Colonic mucosa (tissue), 4 donors: ENCODE data around the gene MXD3. TPM values are rescaled to one million over a fixed set of nuclear protein-coding genes. Genes with fewer than 3 reads are reported as not detected.

Source experiments
- DNase-seq: peaks from one replicate; pipeline ENCODE4 v3.0.0-alpha.2; 2020
- H3K27ac ChIP-seq: fragments of 200-600 bp; one replicate; pipeline ENCODE4 v1.8.0; 2021
- H3K27me3 ChIP-seq: fragments of 200-600 bp; one replicate; pipeline ENCODE4 v1.8.0; 2021
- H3K36me3 ChIP-seq: fragments of 200-600 bp; one replicate; pipeline ENCODE4 v1.8.0; 2021
- H3K4me1 ChIP-seq: fragments of 200-600 bp; one replicate; pipeline ENCODE4 v1.8.0; 2021; ENCODE audit warnings: mild to moderate bottlenecking
- H3K4me3 ChIP-seq: fragments of 200-600 bp; one replicate; pipeline ENCODE4 v1.8.0; 2021
- H3K9ac ChIP-seq, 2 donors: one replicate each; pipeline ENCODE4 v1.7.0; 2013; ENCODE audit warnings: control low read depth in 2 of 2, low read depth in 2 of 2, low read length in 2 of 2
- H3K9me3 ChIP-seq: fragments of 200-600 bp; one replicate; pipeline ENCODE4 v1.8.0; 2021
- intact Hi-C: fragments of 100-400 bp; cut with DNase I; formaldehyde crosslinking; loops from one replicate; pipeline ENCODE4 v1.14.1; 2022
- total RNA-seq, 2 donors: library from RNA; stranded (reverse); fragmentation: NEBNext Ultra II Directional in 1 of 2; extraction: Animal tissue kit (Norgen Biotek cat#: 25700) in 1 of 2; gene quantifications; one replicate each; pipeline ENCODE4 v1.2.1, GENCODE V29; 2021
- TF ChIP-seq, protein P1 (sequence below): fragments of 200-600 bp; IDR thresholded peaks from one replicate; pipeline ENCODE4 v1.8.0; 2022; ENCODE audit warnings: antibody characterized with exemption, mild to moderate bottlenecking
- donor health status: healthy.
- donor health status: DM: no; HTN: no; CAD: no.
- donor health status: DM: no; HTN: no; CAD: no.

Gene MXD3
- total RNA-seq, 2 donors from 2014 or later = 9.3 to 36.4 TPM

DNA sequence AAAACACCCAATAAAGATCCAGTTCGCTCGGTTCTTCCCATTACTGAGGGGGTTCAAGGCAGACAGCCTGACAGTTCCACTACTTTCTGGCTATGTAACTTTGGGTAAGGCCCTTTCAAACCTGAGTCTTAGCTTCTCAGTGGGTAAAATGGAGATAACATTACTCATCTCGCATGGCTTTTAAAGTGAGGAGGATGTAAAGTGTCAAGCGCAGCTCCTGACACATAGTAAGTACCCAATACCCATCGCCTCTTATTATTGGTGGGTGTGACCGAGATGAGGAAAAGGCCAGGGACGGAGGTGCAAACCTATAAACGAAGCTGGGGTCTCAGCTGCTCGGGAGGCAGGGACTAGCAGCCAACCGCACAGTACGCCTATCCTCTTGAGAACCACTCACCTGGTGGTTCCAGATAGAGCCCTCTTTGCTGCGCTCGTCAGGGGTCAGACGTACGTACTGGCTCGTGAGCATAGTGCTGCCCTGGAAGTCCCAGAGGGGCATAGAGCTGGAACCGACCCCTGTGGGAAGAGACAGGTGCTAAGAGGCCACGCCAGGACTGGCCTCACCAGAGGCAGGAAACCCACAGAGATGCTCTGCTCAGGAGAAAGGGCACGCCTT is 39.2 kb upstream of the MXD3 start:
- Histone ChIP-seq H3K27ac (peak overlapping the region; percentile 94), H3K27me3 (no peaks in the 10 kb centered on the region), H3K9ac (peak overlapping the region; percentile 74 to 93), H3K4me1 (peaks cover 10% of the 10 kb centered on the region), H3K36me3 (no peaks in the 10 kb centered on the region), H3K4me3 (peak overlapping the region; percentile 87), H3K9me3 (no peaks in the 10 kb centered on the region)
- DNase-seq = no peak
- intact Hi-C loops = no loop called here
- TF ChIP-seq, protein P1, sequence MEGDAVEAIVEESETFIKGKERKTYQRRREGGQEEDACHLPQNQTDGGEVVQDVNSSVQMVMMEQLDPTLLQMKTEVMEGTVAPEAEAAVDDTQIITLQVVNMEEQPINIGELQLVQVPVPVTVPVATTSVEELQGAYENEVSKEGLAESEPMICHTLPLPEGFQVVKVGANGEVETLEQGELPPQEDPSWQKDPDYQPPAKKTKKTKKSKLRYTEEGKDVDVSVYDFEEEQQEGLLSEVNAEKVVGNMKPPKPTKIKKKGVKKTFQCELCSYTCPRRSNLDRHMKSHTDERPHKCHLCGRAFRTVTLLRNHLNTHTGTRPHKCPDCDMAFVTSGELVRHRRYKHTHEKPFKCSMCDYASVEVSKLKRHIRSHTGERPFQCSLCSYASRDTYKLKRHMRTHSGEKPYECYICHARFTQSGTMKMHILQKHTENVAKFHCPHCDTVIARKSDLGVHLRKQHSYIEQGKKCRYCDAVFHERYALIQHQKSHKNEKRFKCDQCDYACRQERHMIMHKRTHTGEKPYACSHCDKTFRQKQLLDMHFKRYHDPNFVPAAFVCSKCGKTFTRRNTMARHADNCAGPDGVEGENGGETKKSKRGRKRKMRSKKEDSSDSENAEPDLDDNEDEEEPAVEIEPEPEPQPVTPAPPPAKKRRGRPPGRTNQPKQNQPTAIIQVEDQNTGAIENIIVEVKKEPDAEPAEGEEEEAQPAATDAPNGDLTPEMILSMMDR = no peak

DNA sequence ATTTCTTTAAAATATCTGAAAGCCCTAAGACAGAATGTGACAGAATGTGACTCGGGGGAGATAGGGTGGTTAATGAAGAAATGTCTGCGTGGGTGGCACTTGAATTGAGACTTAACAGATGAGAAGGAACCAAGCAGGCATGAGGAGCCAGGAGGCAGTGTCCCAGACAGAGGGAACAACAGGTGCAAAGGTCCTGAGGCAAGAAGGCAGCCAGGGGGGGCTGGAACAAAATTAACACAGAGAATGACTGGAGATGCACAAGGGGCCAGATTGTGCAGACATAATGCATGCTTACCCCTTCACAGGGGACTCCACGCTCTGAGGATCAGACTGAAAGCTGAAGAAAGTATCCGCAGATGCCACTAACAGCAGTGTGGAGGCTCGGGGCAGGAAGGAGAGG is 38.1 kb upstream of the MXD3 start:
- DNase-seq = no peak
- intact Hi-C loops = no loop called here
- Histone ChIP-seq H3K27ac (no peak overlapping the region), H3K36me3 (no peaks in the 10 kb centered on the region), H3K9ac (no peak overlapping the region), H3K9me3 (no peaks in the 10 kb centered on the region), H3K4me1 (peaks cover 10% of the 10 kb centered on the region), H3K27me3 (no peaks in the 10 kb centered on the region), H3K4me3 (no peak overlapping the region)
- TF ChIP-seq, protein P1 = no peak

DNA sequence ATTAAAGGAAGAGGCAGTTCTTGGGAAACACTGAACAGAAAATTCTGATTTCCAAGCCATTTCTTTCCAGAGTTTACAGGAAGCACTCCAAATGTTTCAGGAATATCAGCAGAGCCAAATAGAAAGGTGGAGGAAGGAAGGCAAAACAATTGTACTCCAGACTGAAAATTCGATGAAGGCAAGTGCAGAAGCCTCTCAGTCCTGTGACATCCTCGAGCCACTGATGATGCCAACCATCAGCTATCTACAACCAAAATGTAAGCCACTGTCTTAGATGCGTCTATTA is 37.6 kb upstream of the MXD3 start:
- Histone ChIP-seq H3K9me3 (no peaks in the 10 kb centered on the region), H3K4me3 (no peak overlapping the region), H3K9ac (no peak overlapping the region), H3K27ac (no peak overlapping the region), H3K36me3 (no peaks in the 10 kb centered on the region), H3K27me3 (no peaks in the 10 kb centered on the region), H3K4me1 (peaks cover 10% of the 10 kb centered on the region)
- no peak for DNase-seq
- TF ChIP-seq, protein P1 = no peak
- intact Hi-C loops = no loop called here

DNA sequence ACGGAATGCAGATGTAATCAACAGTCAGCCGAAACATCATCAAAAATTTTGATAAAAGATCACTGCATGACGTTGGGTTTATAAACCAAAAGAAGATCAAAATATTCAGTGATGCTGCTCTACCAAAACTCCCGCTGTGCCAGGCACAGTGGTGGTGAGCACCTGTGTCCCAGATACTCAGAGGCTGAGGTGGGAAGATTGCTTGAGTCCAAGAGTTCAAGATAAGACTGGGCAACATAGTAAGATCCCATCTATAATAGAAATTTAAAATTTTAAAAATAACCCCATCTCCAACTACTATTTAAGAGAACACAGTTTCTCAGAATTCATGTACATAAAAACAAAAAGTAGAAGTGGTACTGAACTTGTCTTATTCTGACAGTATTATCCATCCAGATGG is 36.0 kb upstream of the MXD3 start:
- Histone ChIP-seq H3K4me3 (no peak overlapping the region), H3K27ac (no peak overlapping the region), H3K4me1 (peaks cover 10% of the 10 kb centered on the region), H3K27me3 (no peaks in the 10 kb centered on the region), H3K9me3 (no peaks in the 10 kb centered on the region), H3K9ac (no peak overlapping the region), H3K36me3 (no peaks in the 10 kb centered on the region)
- intact Hi-C loops = no loop called here
- TF ChIP-seq, protein P1 = no peak
- DNase-seq = no peak

DNA sequence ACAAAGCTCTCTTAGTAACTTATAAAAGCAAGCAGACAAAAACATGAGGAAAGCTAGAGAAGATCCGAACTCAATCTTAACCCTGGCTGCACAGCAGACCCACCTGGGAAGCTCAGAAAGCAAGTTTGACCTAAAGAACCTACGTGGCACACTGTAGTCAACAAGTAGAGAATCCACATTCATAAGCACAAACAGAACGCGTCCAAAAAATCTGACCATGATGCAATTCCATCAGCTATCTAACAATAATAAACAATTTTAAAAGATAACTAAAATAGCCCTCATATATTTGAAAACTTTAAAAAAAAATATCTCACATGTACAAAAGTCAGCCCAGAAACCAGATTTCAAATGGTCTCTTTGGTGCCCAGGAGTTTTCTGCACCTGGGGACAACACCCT is 35.1 kb upstream of the MXD3 start:
- no peak for DNase-seq
- intact Hi-C loops = no loop called here
- Histone ChIP-seq H3K4me1 (peaks cover 10% of the 10 kb centered on the region), H3K36me3 (no peaks in the 10 kb centered on the region), H3K27me3 (no peaks in the 10 kb centered on the region), H3K27ac (no peak overlapping the region), H3K9ac (no peak overlapping the region), H3K4me3 (no peak overlapping the region), H3K9me3 (no peaks in the 10 kb centered on the region)
- TF ChIP-seq, protein P1 = no peak

DNA sequence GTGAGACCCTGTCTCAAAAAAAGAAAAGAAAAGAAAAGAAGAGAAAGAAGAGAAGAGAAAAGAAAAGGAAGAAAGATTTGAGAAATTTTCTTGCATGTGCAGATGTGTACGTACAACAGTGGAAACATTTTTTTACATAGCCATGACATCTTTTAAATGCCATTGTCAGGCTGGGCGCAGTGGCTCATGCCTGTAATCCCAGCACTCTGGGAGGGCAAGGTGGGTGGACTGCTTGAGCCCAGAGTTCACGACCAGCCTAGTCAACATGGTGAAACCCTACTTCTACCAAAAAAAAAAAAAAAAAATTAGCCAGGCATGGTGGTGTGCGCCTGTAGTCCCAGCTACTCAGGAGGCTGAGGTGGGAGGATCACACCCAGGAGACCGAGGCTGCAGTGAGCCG is 33.2 kb upstream of the MXD3 start:
- Histone ChIP-seq H3K9me3 (no peaks in the 10 kb centered on the region), H3K36me3 (no peaks in the 10 kb centered on the region)
- TF ChIP-seq, protein P1 = no peak

More for the DNA sequence above, 33.2 kb upstream of the MXD3 start:
- peaks cover 2% of the 10 kb centered on the region for H3K4me1 ChIP-seq
- no peak overlapping the region for H3K27ac ChIP-seq
- no peak overlapping the region for H3K4me3 ChIP-seq
- intact Hi-C loops = no loop called here
- H3K27me3 ChIP-seq = no peaks in the 10 kb centered on the region
- H3K9ac ChIP-seq = no peak overlapping the region
- DNase-seq = no peak
